Smooth muscle cell (in vitro differentiated cells): ENCODE data around the gene CHST13. TPM values are rescaled to one million over a fixed set of nuclear protein-coding genes. Genes with fewer than 3 reads are reported as not detected.
"Not testable (repeated sequence)": the region's sequence is repeated elsewhere in the genome, so short reads cannot be mapped to it uniquely, and the experiment has no call there.

Experiments used
- DNase-seq: peaks from one replicate; lab custom pipeline; 2025; ENCODE audit not compliant: unreplicated experiment; lab: John Stamatoyannopoulos, UW
- H2AFZ ChIP-seq: fragments of 200-600 bp; sonication (generic); 2 replicates; pipeline ENCODE4 v1.6.0; 2016; ENCODE audit warnings: antibody characterized with exemption, low read depth, mild to moderate bottlenecking
- H3F3A ChIP-seq: fragments of 200-600 bp; sonication (generic); 2 replicates; pipeline ENCODE4 v1.6.0; 2017; ENCODE audit warnings: antibody characterized with exemption, low read depth
- H3K27ac ChIP-seq: fragments of 200-600 bp; sonication (generic); 2 replicates; pipeline ENCODE4 v1.5.1; 2016; ENCODE audit warnings: low read depth, mild to moderate bottlenecking
- H3K27me3 ChIP-seq: fragments of 200-600 bp; sonication (generic); 2 replicates; pipeline ENCODE4 v1.6.1; 2016; ENCODE audit warnings: low read depth, mild to moderate bottlenecking
- H3K36me3 ChIP-seq: fragments of 200-600 bp; sonication (generic); 2 replicates; pipeline ENCODE4 v1.5.1; 2016; ENCODE audit warnings: low read depth
- H3K4me1 ChIP-seq: fragments of 200-600 bp; sonication (generic); 2 replicates; pipeline ENCODE4 v1.5.1; 2016; ENCODE audit warnings: low read depth
- H3K4me2 ChIP-seq: fragments of 200-600 bp; sonication (generic); 2 replicates; pipeline ENCODE4 v1.6.0; 2016; ENCODE audit warnings: mild to moderate bottlenecking
- H3K4me3 ChIP-seq: fragments of 200-600 bp; sonication (generic); 2 replicates; pipeline ENCODE4 v1.5.1; 2016; ENCODE audit warnings: mild to moderate bottlenecking
- H3K79me2 ChIP-seq: fragments of 200-600 bp; sonication (generic); 2 replicates; pipeline ENCODE4 v1.6.0; 2016; ENCODE audit warnings: low read depth, mild to moderate bottlenecking
- H3K9ac ChIP-seq: fragments of 200-600 bp; sonication (generic); 2 replicates; pipeline ENCODE4 v1.6.0; 2016; ENCODE audit warnings: low read depth
- H3K9me3 ChIP-seq: fragments of 200-600 bp; sonication (generic); replicated peaks from 2 replicates; pipeline ENCODE4 v1.5.1; 2016; ENCODE audit warnings: low read depth
- H4K20me1 ChIP-seq: fragments of 200-600 bp; sonication (generic); 2 replicates; pipeline ENCODE4 v1.6.0; 2016; ENCODE audit warnings: low read depth
- CTCF ChIP-seq: fragments of 200-600 bp; sonication (generic); IDR thresholded peaks from 2 replicates; pipeline ENCODE4 v1.5.1; 2017; ENCODE audit warnings: borderline replicate concordance, mild to moderate bottlenecking, antibody characterized with exemption; ENCODE audit not compliant: insufficient read depth, poor library complexity, severe bottlenecking
- WGBS: methylation state at CpG from one replicate; pipeline ENCODE4 v1.1.7; 2016; ENCODE audit warnings: low lambda C conversion rate; 5-methylcytosine and 5-hydroxymethylcytosine counted together
- polyA plus RNA-seq: library from polyadenylated mRNA; unstranded; fragments of >200 nt; fragmentation: Nextera tagmentation; extraction: Ambion mirVana; gene quantifications from 2 replicates; pipeline ENCODE4 v1.2.1, GENCODE V29; 2016
- total RNA-seq: library from RNA; depleted of rRNA; stranded (reverse); fragments of >200 nt; gene quantifications from 2 replicates; pipeline ENCODE4 v1.2.3, GENCODE V29; 2014

Gene CHST13
- total and polyA plus RNA-seq, 2 experiments from 2014 or later = not detected

GRCh38 chr3:126578702-126579101 lies 54.7 kb downstream of the CHST13 start:
- Histone ChIP-seq H3K79me2 (no peaks in the 10 kb centered on the region), H3K4me3 (no peak overlapping the region), H2AFZ (no peak overlapping the region), H3K36me3 (no peaks in the 10 kb centered on the region), H3K27me3 (peaks cover 10% of the 10 kb centered on the region), H3K4me2 (no peak overlapping the region), H3K27ac (no peak overlapping the region), H4K20me1 (no peaks in the 10 kb centered on the region), H3F3A (no peaks in the 10 kb centered on the region), H3K9ac (no peak overlapping the region), H3K9me3 (no peaks in the 10 kb centered on the region), H3K4me1 (no peaks in the 10 kb centered on the region)
- WGBS = 91% methylated on average over 7 of the region's 7 CpGs
- DNase-seq = no peak
- TF ChIP-seq CTCF = no peak

GRCh38 chr3:126580746-126581145 lies 56.8 kb downstream of the CHST13 start:
- no peaks in the 10 kb centered on the region for H3F3A ChIP-seq
- H3K79me2 ChIP-seq = no peaks in the 10 kb centered on the region
- H2AFZ ChIP-seq = no peak overlapping the region
- no peaks in the 10 kb centered on the region for H3K4me1 ChIP-seq
- H4K20me1 ChIP-seq = no peaks in the 10 kb centered on the region
- H3K9me3 ChIP-seq = no peaks in the 10 kb centered on the region
- TF ChIP-seq CTCF = no peak
- peaks cover 10% of the 10 kb centered on the region for H3K27me3 ChIP-seq
- 74% methylated on average over 5 of the region's 5 CpGs for WGBS
- H3K4me3 ChIP-seq = no peak overlapping the region
- no peaks in the 10 kb centered on the region for H3K36me3 ChIP-seq
- no peak for DNase-seq
- no peak overlapping the region for H3K4me2 ChIP-seq
- no peak overlapping the region for H3K9ac ChIP-seq
- no peak overlapping the region for H3K27ac ChIP-seq

GRCh38 chr3:126581569-126581968 lies 57.6 kb downstream of the CHST13 start:
- no peaks in the 10 kb centered on the region for H3F3A ChIP-seq
- DNase-seq = no peak
- H3K27me3 ChIP-seq = peaks cover 10% of the 10 kb centered on the region
- TF ChIP-seq CTCF = no peak
- H3K79me2 ChIP-seq = no peaks in the 10 kb centered on the region
- no peak overlapping the region for H3K4me3 ChIP-seq
- H3K36me3 ChIP-seq = no peaks in the 10 kb centered on the region
- no peaks in the 10 kb centered on the region for H3K4me1 ChIP-seq
- WGBS = 91% methylated on average over 2 of the region's 2 CpGs
- no peak overlapping the region for H3K4me2 ChIP-seq
- no peaks in the 10 kb centered on the region for H3K9me3 ChIP-seq
- no peak overlapping the region for H3K27ac ChIP-seq
- H2AFZ ChIP-seq = no peak overlapping the region
- no peaks in the 10 kb centered on the region for H4K20me1 ChIP-seq
- no peak overlapping the region for H3K9ac ChIP-seq

DNA sequence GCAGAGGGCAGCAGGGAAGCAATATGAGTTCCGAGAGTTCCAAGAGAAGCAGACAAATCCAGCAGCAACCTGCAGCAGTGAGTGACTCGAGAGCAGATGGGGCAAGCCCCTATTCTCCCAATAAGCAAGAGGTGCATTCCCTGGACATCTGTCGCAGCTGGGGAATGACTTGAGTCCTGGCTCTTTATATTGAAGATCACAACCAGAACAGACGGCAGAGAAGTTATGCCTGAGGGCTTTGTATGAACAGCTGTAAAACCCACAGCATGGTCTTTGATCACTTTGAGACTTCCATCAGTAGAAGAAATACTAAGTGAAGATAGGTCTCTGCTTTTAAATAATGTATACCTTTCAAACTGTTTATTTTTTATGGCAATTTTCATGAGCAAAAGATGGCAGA lies 58.4 kb downstream of the CHST13 start:
- H3F3A ChIP-seq = no peaks in the 10 kb centered on the region
- H3K27me3 ChIP-seq = peaks cover 10% of the 10 kb centered on the region
- no peak overlapping the region for H2AFZ ChIP-seq
- H3K9ac ChIP-seq = no peak overlapping the region
- no peaks in the 10 kb centered on the region for H3K9me3 ChIP-seq
- WGBS = 84% methylated on average over 4 of the region's 4 CpGs
- no peak overlapping the region for H3K4me3 ChIP-seq
- H4K20me1 ChIP-seq = no peaks in the 10 kb centered on the region
- no peaks in the 10 kb centered on the region for H3K79me2 ChIP-seq
- H3K4me2 ChIP-seq = no peak overlapping the region
- no peak for TF ChIP-seq CTCF
- no peak overlapping the region for H3K27ac ChIP-seq
- DNase-seq = no peak
- no peaks in the 10 kb centered on the region for H3K4me1 ChIP-seq
- H3K36me3 ChIP-seq = no peaks in the 10 kb centered on the region

GRCh38 chr3:126591515-126591914 lies 67.6 kb downstream of the CHST13 start:
- H3K4me3 ChIP-seq, H3K9ac ChIP-seq, H3K79me2 ChIP-seq, H3K9me3 ChIP-seq, H4K20me1 ChIP-seq, H2AFZ ChIP-seq, H3K36me3 ChIP-seq, H3K27ac ChIP-seq, H3K27me3 ChIP-seq, H3F3A ChIP-seq, DNase-seq, H3K4me2 ChIP-seq, H3K4me1 ChIP-seq: not testable (repeated sequence)
- 80% methylated on average over 5 of the region's 5 CpGs for WGBS
